ENCODE measurements around the gene PLXNA4. TPM values are rescaled to one million over a fixed set of nuclear protein-coding genes. Genes with fewer than 3 reads are reported as not detected.

Gene PLXNA4
- total and polyA plus RNA-seq, 2 donors (not counting 1 experiment from before 2014, with no cell fraction given): not detected

DNA sequence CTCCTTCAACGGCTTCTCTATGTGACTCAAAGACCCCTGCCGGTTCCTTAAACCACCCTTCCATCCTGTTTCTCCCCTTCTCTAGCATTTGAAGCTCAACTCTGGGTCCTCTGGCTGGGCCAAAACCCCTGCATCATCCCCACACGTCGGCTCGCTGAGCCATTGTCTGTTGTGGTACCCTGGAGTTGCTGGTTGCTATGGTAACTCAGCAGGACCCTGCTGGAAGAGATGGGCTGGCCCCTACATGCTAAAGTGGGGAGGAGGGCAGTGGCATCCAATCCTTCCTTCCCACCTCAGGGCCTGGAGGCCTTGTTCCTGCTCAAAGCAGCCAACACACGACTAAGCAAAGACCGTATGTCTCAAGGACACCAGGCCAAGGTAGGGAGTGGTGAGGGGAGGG, 452.5 kb downstream of the PLXNA4 start:
- H3K4me3 Mint-ChIP-seq: no peak overlapping the region
- ChIA-PET POLR2A (no interaction called here), CTCF (no interaction called here)
- no peak overlapping the region for H3K27ac ChIP-seq (ENCODE audit: low read length in 2 of 2)
- H3K9me3 ChIP-seq (ENCODE audit: control extremely low read depth in 1 of 3, control insufficient read depth in 2 of 3, insufficient read depth in 1 of 3, low read length in 2 of 3): no peaks in the 10 kb centered on the region
- ATAC-seq (ENCODE audit: low read depth): no peak
- no peaks in the 10 kb centered on the region for H3K4me1 Mint-ChIP-seq
- H3K27me3 Mint-ChIP-seq: no peaks in the 10 kb centered on the region
- 58% methylated on average over 3 of the region's 7 CpGs for WGBS (ENCODE audit: insufficient coverage)
- no peak overlapping the region for H3K4me3 ChIP-seq (ENCODE audit: control extremely low read depth in 1 of 5, extremely low read depth in 1 of 5, insufficient read depth in 1 of 5, low read depth in 2 of 5, low read length in 4 of 5)
- H4K20me1 ChIP-seq (ENCODE audit: control insufficient read depth, insufficient read depth, low read length, poor library complexity, severe bottlenecking): no peaks in the 10 kb centered on the region
- no peak overlapping the region for H2AFZ ChIP-seq (ENCODE audit: insufficient read depth, low read depth, low read length, poor library complexity, severe bottlenecking)
- no peaks in the 10 kb centered on the region for H3K79me2 ChIP-seq (ENCODE audit: control insufficient read depth, insufficient read depth, low read length)
- no peaks in the 10 kb centered on the region for H3K4me1 ChIP-seq (ENCODE audit: control insufficient read depth in 2 of 2, insufficient read depth in 2 of 2, low read length in 2 of 2)
- peaks cover 0 to 5% (median 0%) of the 10 kb centered on the region in 4 experiments for H3K27me3 ChIP-seq (replicated peaks in 1 of 4; ENCODE audit: control extremely low read depth in 1 of 4, control insufficient read depth in 3 of 4, insufficient read depth in 4 of 4, low read length in 3 of 4)
- no peak for DNase-seq
- intact Hi-C loops (cut with micrococcal nuclease): no loop called here
- H3K9me3 Mint-ChIP-seq (ENCODE audit: insufficient read depth): no peaks in the 10 kb centered on the region
- H3K27ac Mint-ChIP-seq: no peak overlapping the region
- TF ChIP-seq, protein P1, sequence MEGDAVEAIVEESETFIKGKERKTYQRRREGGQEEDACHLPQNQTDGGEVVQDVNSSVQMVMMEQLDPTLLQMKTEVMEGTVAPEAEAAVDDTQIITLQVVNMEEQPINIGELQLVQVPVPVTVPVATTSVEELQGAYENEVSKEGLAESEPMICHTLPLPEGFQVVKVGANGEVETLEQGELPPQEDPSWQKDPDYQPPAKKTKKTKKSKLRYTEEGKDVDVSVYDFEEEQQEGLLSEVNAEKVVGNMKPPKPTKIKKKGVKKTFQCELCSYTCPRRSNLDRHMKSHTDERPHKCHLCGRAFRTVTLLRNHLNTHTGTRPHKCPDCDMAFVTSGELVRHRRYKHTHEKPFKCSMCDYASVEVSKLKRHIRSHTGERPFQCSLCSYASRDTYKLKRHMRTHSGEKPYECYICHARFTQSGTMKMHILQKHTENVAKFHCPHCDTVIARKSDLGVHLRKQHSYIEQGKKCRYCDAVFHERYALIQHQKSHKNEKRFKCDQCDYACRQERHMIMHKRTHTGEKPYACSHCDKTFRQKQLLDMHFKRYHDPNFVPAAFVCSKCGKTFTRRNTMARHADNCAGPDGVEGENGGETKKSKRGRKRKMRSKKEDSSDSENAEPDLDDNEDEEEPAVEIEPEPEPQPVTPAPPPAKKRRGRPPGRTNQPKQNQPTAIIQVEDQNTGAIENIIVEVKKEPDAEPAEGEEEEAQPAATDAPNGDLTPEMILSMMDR (IDR thresholded peaks at IDR 0.05): no peak
- TF ChIP-seq EZH2 (IDR thresholded peaks at IDR 0.05; ENCODE audit: borderline replicate concordance, insufficient read depth, low read depth, low read length, poor library complexity, severe bottlenecking): no peak
- H3K36me3 ChIP-seq (replicated peaks in 1 of 2; ENCODE audit: control extremely low read depth in 1 of 2, control insufficient read depth in 1 of 2, extremely low read depth in 1 of 2, insufficient read depth in 2 of 2, low read length in 1 of 2): no peaks in the 10 kb centered on the region
- no peak overlapping the region for H3K4me2 ChIP-seq (replicated peaks; ENCODE audit: low read depth, low read length, poor library complexity, severe bottlenecking)
- H3K9ac ChIP-seq (ENCODE audit: low read length): no peak overlapping the region

DNA sequence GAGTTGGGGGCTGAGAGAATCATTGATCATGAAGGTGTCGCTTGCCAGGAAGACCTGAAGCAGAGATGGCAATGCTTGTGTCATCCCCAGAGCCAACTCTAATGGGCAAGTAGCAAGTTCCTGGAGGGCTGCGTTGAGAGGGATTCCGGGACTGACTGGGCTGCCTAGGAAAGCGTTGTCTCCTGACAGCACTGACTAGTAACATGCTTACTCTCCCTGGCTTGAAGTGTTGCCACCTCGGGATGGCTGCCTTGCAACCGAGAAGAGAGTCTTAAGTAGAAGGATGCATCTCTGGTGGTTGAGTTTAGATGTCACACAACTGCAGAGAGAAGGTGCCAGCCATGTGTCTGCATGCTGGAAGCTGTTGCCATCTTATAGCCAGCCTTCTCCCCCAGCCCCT, 453.4 kb downstream of the PLXNA4 start:
- Histone ChIP-seq H3K36me3 (replicated peaks in 1 of 2; ENCODE audit: control extremely low read depth in 1 of 2, control insufficient read depth in 1 of 2, extremely low read depth in 1 of 2, insufficient read depth in 2 of 2, low read length in 1 of 2) (no peaks in the 10 kb centered on the region), H3K9me3 (ENCODE audit: control extremely low read depth in 1 of 3, control insufficient read depth in 2 of 3, insufficient read depth in 1 of 3, low read length in 2 of 3) (no peaks in the 10 kb centered on the region), H3K4me2 (replicated peaks; ENCODE audit: low read depth, low read length, poor library complexity, severe bottlenecking) (no peak overlapping the region), H3K9ac (ENCODE audit: low read length) (no peak overlapping the region), H3K27me3 (replicated peaks in 1 of 4; ENCODE audit: control extremely low read depth in 1 of 4, control insufficient read depth in 3 of 4, insufficient read depth in 4 of 4, low read length in 3 of 4) (peaks cover 0 to 5% (median 0%) of the 10 kb centered on the region in 4 experiments), H3K4me1 (ENCODE audit: control insufficient read depth in 2 of 2, insufficient read depth in 2 of 2, low read length in 2 of 2) (no peaks in the 10 kb centered on the region), H2AFZ (ENCODE audit: insufficient read depth, low read depth, low read length, poor library complexity, severe bottlenecking) (no peak overlapping the region), H3K79me2 (ENCODE audit: control insufficient read depth, insufficient read depth, low read length) (no peaks in the 10 kb centered on the region), H3K27ac (ENCODE audit: low read length in 2 of 2) (no peak overlapping the region), H3K4me3 (ENCODE audit: control extremely low read depth in 1 of 5, extremely low read depth in 1 of 5, insufficient read depth in 1 of 5, low read depth in 2 of 5, low read length in 4 of 5) (no peak overlapping the region), H4K20me1 (ENCODE audit: control insufficient read depth, insufficient read depth, low read length, poor library complexity, severe bottlenecking) (no peaks in the 10 kb centered on the region)
- no peak overlapping the region for H3K4me3 Mint-ChIP-seq
- H3K4me1 Mint-ChIP-seq: no peaks in the 10 kb centered on the region
- H3K9me3 Mint-ChIP-seq (ENCODE audit: insufficient read depth): no peaks in the 10 kb centered on the region
- no peak overlapping the region for H3K27ac Mint-ChIP-seq
- TF ChIP-seq, protein P1 (IDR thresholded peaks at IDR 0.05): no peak
- TF ChIP-seq EZH2 (IDR thresholded peaks at IDR 0.05; ENCODE audit: borderline replicate concordance, insufficient read depth, low read depth, low read length, poor library complexity, severe bottlenecking): no peak
- ChIA-PET CTCF (no interaction called here), POLR2A (no interaction called here)
- intact Hi-C loops (cut with micrococcal nuclease): no loop called here
- no peak for DNase-seq
- no peak for ATAC-seq (ENCODE audit: low read depth)
- no peaks in the 10 kb centered on the region for H3K27me3 Mint-ChIP-seq
- 62% methylated on average over 3 of the region's 6 CpGs for WGBS (ENCODE audit: insufficient coverage)

Data from B cell (primary cell).